ENCODE measurements around the gene PDK3. TPM values are rescaled to one million over a fixed set of nuclear protein-coding genes. Genes with fewer than 3 reads are reported as not detected.

Gene PDK3
- total RNA-seq, 4 donors from 2014 or later = 39.7 to 83.0 (median 60.2) TPM

GRCh38 chrX:24577091-24577490 is 112.0 kb downstream of the PDK3 start:
- 84% methylated on average over 9 of the region's 9 CpGs for WGBS

More at GRCh38 chrX:24577091-24577490, 112.0 kb downstream of the PDK3 start:
- no peak for DNase-seq (ENCODE audit: low spot score in 2 of 2)
- TF ChIP-seq CTCF (IDR thresholded peaks at IDR 0.05) (no peak), POLR2A (IDR thresholded peaks at IDR 0.05) (no peak), EP300 (IDR thresholded peaks at IDR 0.05) (no peak), POLR2AphosphoS5 (IDR thresholded peaks at IDR 0.05) (no peak)
- Histone ChIP-seq H3K4me3 (no peak overlapping the region), H3K27me3 (no peaks in the 10 kb centered on the region), H3K36me3 (no peaks in the 10 kb centered on the region), H3K27ac (no peak overlapping the region), H3K9me3 (no peaks in the 10 kb centered on the region), H3K4me1 (no peaks in the 10 kb centered on the region)

Other genes with a start within 250 kb of the PDK3 start
- gene SUPT20HL2, start 151.2 kb upstream of the PDK3 start, total RNA-seq = not detected
- not detected for gene SUPT20HL1, start 104.6 kb upstream of the PDK3 start, total RNA-seq
- gene PCYT1B, start 182.1 kb downstream of the PDK3 start, total RNA-seq = 1 to 10 TPM in 1 of 4 donors, under 1 TPM in 3; 0.36 to 1.1 (median 0.55) TPM
- 10 to 100 TPM; 10.1 to 15.3 (median 13.1) TPM for gene POLA1, start 228.6 kb downstream of the PDK3 start, total RNA-seq

Data from suprapubic skin (tissue), 4 donors.